ENCODE results near the gene HIGD1A.

The HIGD1A gene

DNA sequence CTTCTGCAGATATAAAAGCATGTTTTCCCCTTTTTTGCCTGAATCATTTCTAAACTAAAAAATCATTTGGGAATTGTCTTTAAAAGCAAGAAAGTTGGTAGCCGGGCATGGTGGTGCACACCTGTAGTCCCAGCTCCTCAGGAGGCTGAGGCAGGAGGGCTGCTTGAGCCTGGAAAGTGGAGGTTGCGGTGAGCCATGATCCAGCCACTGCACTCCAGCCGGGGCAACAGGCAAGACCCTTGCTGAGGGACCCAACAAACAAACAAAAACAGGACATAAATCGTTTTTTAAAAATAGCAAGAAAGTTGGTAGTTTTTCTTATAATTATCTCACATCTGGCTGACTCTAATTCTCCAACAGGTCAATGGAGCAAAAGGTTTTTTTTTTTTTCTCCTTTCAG lies 2.5 kb downstream of the HIGD1A start:
- DNase-seq: no peak
- no peak overlapping the region for H3K27ac ChIP-seq (ENCODE audit: insufficient read depth in 1 of 2, low read depth in 1 of 2, low read length in 2 of 2, poor library complexity in 1 of 2, severe bottlenecking in 2 of 2)
- peaks cover 0 to 3% (median 0%) of the 10 kb centered on the region in 5 experiments for H3K27me3 ChIP-seq (replicated peaks in 2 of 5; ENCODE audit: control insufficient read depth in 4 of 5, insufficient read depth in 5 of 5, low read length in 4 of 5)
- H3K9me3 ChIP-seq (ENCODE audit: control extremely low read depth in 1 of 5, control insufficient read depth in 4 of 5, insufficient read depth in 2 of 5, low read depth in 1 of 5, low read length in 4 of 5): no peaks in the 10 kb centered on the region
- H3K4me3 ChIP-seq (ENCODE audit: control insufficient read depth in 1 of 7, extremely low read depth in 1 of 7, insufficient read depth in 4 of 7, low read depth in 2 of 7, low read length in 6 of 7): no peak overlapping the region
- H3K36me3 ChIP-seq (ENCODE audit: control insufficient read depth in 4 of 4, insufficient read depth in 4 of 4, low read length in 3 of 4): no peaks in the 10 kb centered on the region
- peaks cover 6 to 32% (median 29%) of the 10 kb centered on the region in 4 experiments for H3K4me1 ChIP-seq (ENCODE audit: control extremely low read depth in 1 of 4, control insufficient read depth in 4 of 4, insufficient read depth in 4 of 4, low read length in 3 of 4)
- CTCF ChIA-PET: interaction anchor here (1.6 kb wide), 1 partner anchor 22 kb away, joined by 7 read pairs; no protein-coding TSS in a partner anchor
- POLR2A ChIA-PET: no interaction called here
- WGBS (ENCODE audit: insufficient coverage): 83% methylated on average over 1 of the region's 4 CpGs

DNA sequence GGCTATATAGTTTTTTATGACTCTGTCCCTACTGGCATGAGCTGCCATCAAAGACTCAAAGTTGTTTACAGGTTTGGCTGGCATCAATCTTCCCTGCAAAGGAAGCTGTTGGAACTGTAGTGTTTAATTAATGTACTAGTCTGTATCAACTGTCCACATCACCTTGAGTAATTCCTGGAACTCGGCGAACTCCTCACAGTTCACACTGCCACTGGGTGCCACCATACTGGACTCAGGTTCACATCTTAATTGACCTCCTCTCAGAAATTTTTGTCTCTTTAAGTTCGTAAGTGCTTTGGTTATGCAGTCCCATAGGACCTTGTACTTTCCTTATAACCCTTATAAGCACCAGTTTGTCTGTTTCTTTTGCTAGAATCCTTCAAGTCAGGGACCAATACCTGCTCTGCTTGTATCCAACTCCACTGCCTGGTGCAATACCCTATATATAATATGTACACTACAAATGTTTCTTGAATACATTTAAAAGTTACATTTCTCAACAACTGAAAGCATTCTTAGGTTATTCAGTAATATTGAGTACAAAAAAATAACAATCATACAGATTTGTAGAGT lies 3.2 kb downstream of the HIGD1A start:
- DNase-seq: no peak
- ChIA-PET POLR2A (no interaction called here), CTCF (interaction anchor here (0.9 to 1.6 kb wide), 2 partner anchors 19 to 22 kb away, joined by 3 to 7 read pairs; no protein-coding TSS in a partner anchor)
- 97% methylated on average over 3 of the region's 3 CpGs for WGBS (ENCODE audit: insufficient coverage)
- Histone ChIP-seq H3K27ac (ENCODE audit: insufficient read depth in 1 of 2, low read depth in 1 of 2, low read length in 2 of 2, poor library complexity in 1 of 2, severe bottlenecking in 2 of 2) (no peak overlapping the region), H3K9me3 (ENCODE audit: control extremely low read depth in 1 of 5, control insufficient read depth in 4 of 5, insufficient read depth in 2 of 5, low read depth in 1 of 5, low read length in 4 of 5) (peaks cover 0 to 3% (median 3%) of the 10 kb centered on the region in 5 experiments), H3K36me3 (ENCODE audit: control insufficient read depth in 4 of 4, insufficient read depth in 4 of 4, low read length in 3 of 4) (peaks cover 0 to 4% (median 0%) of the 10 kb centered on the region in 4 experiments), H3K4me3 (ENCODE audit: control insufficient read depth in 1 of 7, extremely low read depth in 1 of 7, insufficient read depth in 4 of 7, low read depth in 2 of 7, low read length in 6 of 7) (no peak overlapping the region), H3K4me1 (ENCODE audit: control extremely low read depth in 1 of 4, control insufficient read depth in 4 of 4, insufficient read depth in 4 of 4, low read length in 3 of 4) (peaks cover 6 to 32% (median 29%) of the 10 kb centered on the region in 4 experiments), H3K27me3 (replicated peaks in 2 of 5; ENCODE audit: control insufficient read depth in 4 of 5, insufficient read depth in 5 of 5, low read length in 4 of 5) (peaks cover 0 to 3% (median 0%) of the 10 kb centered on the region in 5 experiments)

DNA sequence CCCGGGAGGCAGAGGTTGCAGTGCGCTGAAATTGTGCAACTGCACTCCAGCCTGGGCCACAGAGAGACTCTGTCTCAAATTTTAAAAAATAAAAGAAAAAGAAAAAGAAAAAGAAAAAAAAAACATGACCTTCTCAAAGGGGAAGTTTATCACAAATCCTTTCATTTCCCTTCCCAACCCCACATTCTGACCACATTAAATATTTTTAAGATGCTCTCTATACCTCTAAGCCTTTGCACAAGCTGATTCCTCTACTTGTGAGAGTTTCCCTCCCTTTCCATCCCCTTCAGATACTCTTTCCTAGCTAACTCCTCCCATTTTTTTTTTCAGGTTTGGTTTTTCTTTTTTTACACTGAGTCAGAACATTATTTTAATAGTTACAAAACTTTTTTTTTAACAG lies 4.0 kb downstream of the HIGD1A start:
- Histone ChIP-seq H3K4me3 (ENCODE audit: control insufficient read depth in 1 of 7, extremely low read depth in 1 of 7, insufficient read depth in 4 of 7, low read depth in 2 of 7, low read length in 6 of 7) (no peak overlapping the region), H3K9me3 (ENCODE audit: control extremely low read depth in 1 of 5, control insufficient read depth in 4 of 5, insufficient read depth in 2 of 5, low read depth in 1 of 5, low read length in 4 of 5) (peaks cover 0 to 3% (median 3%) of the 10 kb centered on the region in 5 experiments), H3K27ac (ENCODE audit: insufficient read depth in 1 of 2, low read depth in 1 of 2, low read length in 2 of 2, poor library complexity in 1 of 2, severe bottlenecking in 2 of 2) (no peak overlapping the region), H3K36me3 (ENCODE audit: control insufficient read depth in 4 of 4, insufficient read depth in 4 of 4, low read length in 3 of 4) (peaks cover 0 to 4% (median 0%) of the 10 kb centered on the region in 4 experiments), H3K27me3 (replicated peaks in 2 of 5; ENCODE audit: control insufficient read depth in 4 of 5, insufficient read depth in 5 of 5, low read length in 4 of 5) (peaks cover 0 to 2% (median 0%) of the 10 kb centered on the region in 5 experiments), H3K4me1 (ENCODE audit: control extremely low read depth in 1 of 4, control insufficient read depth in 4 of 4, insufficient read depth in 4 of 4, low read length in 3 of 4) (peaks cover 6 to 32% (median 27%) of the 10 kb centered on the region in 4 experiments)
- DNase-seq: peak in 2 of 3 donors; percentile 51 to 62
- POLR2A ChIA-PET: no interaction called here
- WGBS (ENCODE audit: insufficient coverage): no CpG with 5 or more reads among the region's 2 CpGs
- CTCF ChIA-PET: interaction anchor here (0.9 kb wide), 1 partner anchor 19 kb away, joined by 3 read pairs; no protein-coding TSS in a partner anchor

DNA sequence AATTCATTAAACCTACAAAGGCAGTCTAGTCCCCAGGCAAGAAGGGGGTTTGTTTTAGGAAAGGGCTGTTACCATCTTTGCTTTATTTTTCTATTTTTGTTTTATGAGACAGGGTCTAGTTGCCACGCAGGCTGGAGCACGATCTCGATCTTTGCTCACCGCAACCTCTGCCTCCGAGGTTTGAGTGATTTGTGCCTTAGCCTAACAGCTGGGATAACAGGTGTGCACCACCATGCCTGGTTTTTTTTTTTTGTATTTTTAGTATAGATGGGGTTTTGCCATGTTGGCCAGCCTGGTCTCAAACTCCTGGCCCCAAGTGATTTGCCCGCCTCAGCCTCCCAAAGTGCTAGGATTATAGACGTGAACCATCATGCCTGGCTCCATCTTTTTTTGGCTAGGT lies 4.9 kb downstream of the HIGD1A start:
- CTCF ChIA-PET: no interaction called here
- H3K4me1 ChIP-seq (ENCODE audit: control extremely low read depth in 1 of 4, control insufficient read depth in 4 of 4, insufficient read depth in 4 of 4, low read length in 3 of 4): peaks cover 4 to 25% (median 20%) of the 10 kb centered on the region in 4 experiments
- peaks cover 0 to 3% (median 3%) of the 10 kb centered on the region in 5 experiments for H3K9me3 ChIP-seq (ENCODE audit: control extremely low read depth in 1 of 5, control insufficient read depth in 4 of 5, insufficient read depth in 2 of 5, low read depth in 1 of 5, low read length in 4 of 5)
- DNase-seq: no peak
- POLR2A ChIA-PET: no interaction called here
- H3K27me3 ChIP-seq (replicated peaks in 2 of 5; ENCODE audit: control insufficient read depth in 4 of 5, insufficient read depth in 5 of 5, low read length in 4 of 5): no peaks in the 10 kb centered on the region
- no peak overlapping the region for H3K27ac ChIP-seq (ENCODE audit: insufficient read depth in 1 of 2, low read depth in 1 of 2, low read length in 2 of 2, poor library complexity in 1 of 2, severe bottlenecking in 2 of 2)
- peaks cover 0 to 4% (median 0%) of the 10 kb centered on the region in 4 experiments for H3K36me3 ChIP-seq (ENCODE audit: control insufficient read depth in 4 of 4, insufficient read depth in 4 of 4, low read length in 3 of 4)
- WGBS (ENCODE audit: insufficient coverage): 86% methylated on average over 7 of the region's 7 CpGs
- no peak overlapping the region for H3K4me3 ChIP-seq (ENCODE audit: control insufficient read depth in 1 of 7, extremely low read depth in 1 of 7, insufficient read depth in 4 of 7, low read depth in 2 of 7, low read length in 6 of 7)

DNA sequence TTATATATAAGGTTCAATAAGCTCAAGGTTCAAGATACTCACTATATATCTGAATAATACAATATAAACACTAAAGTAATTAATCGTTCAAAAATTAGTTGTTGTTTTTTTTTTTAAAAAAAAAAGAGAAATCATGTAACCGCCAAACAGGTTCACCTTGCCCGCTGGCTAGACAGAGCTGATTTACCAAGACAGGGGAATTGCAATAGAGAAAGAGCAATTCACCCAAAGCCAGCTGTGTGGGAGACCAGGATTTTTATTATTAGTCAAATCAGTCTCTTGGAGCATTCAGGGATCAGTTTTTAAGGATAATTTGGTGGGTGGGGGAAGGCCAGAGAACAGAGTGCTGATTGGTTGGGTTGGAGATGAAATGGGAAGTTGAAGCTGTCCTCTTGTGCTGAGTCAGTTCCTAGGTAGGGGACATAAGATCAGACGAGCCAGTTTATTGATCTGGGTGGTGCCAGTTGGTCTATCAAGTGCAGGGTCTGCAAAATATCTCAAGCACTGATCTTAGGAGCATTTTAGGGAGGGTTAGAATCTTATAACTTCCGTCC lies 7.9 kb downstream of the HIGD1A start:
- no peak overlapping the region for H3K4me3 ChIP-seq (ENCODE audit: control insufficient read depth in 1 of 7, extremely low read depth in 1 of 7, insufficient read depth in 4 of 7, low read depth in 2 of 7, low read length in 6 of 7)
- ChIA-PET CTCF (interaction anchor here (0.7 to 1.6 kb wide), 5 partner anchors 13 to 51 kb away, joined by 3 to 4 read pairs (median 3); partner anchors contain the start of gene ACKR2), POLR2A (no interaction called here)
- WGBS (ENCODE audit: insufficient coverage): 82% methylated on average over 3 of the region's 5 CpGs
- peaks cover 2 to 9% (median 5%) of the 10 kb centered on the region in 4 experiments for H3K36me3 ChIP-seq (ENCODE audit: control insufficient read depth in 4 of 4, insufficient read depth in 4 of 4, low read length in 3 of 4)
- no peak overlapping the region for H3K27ac ChIP-seq (ENCODE audit: insufficient read depth in 1 of 2, low read depth in 1 of 2, low read length in 2 of 2, poor library complexity in 1 of 2, severe bottlenecking in 2 of 2)
- H3K9me3 ChIP-seq (ENCODE audit: control extremely low read depth in 1 of 5, control insufficient read depth in 4 of 5, insufficient read depth in 2 of 5, low read depth in 1 of 5, low read length in 4 of 5): peaks cover 0 to 3% (median 3%) of the 10 kb centered on the region in 5 experiments
- peaks cover 0 to 9% (median 7%) of the 10 kb centered on the region in 4 experiments for H3K4me1 ChIP-seq (ENCODE audit: control extremely low read depth in 1 of 4, control insufficient read depth in 4 of 4, insufficient read depth in 4 of 4, low read length in 3 of 4)
- no peaks in the 10 kb centered on the region for H3K27me3 ChIP-seq (replicated peaks in 2 of 5; ENCODE audit: control insufficient read depth in 4 of 5, insufficient read depth in 5 of 5, low read length in 4 of 5)
- no peak for DNase-seq

DNA sequence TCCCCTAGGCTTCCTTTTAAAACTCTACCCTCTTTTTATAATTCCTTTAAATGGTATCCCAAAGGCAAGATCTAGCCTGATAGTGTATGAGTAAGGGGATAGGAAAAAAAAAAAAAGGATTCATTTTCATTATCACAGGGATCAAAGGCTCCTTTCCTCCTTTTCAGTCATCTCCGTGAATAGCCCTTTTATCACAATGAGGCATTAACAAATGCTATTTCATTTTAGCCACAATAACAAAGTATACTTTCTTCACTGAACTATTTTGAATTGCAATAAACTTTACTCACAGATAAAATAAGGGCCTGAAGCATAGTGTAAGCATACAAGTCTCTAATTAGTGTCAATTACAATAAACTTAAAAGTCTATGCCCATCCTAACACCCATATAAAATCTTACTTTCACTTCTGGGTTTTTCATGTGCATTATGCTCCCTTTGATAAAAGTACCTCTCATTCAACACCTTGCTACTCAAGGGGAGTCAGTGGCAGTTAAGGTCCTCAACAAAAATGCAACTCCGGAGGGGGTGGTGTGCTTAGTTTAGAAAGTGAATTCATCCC lies 8.6 kb downstream of the HIGD1A start:
- Histone ChIP-seq H3K27me3 (replicated peaks in 2 of 5; ENCODE audit: control insufficient read depth in 4 of 5, insufficient read depth in 5 of 5, low read length in 4 of 5) (no peaks in the 10 kb centered on the region), H3K4me1 (ENCODE audit: control extremely low read depth in 1 of 4, control insufficient read depth in 4 of 4, insufficient read depth in 4 of 4, low read length in 3 of 4) (peaks cover 0 to 7% (median 6%) of the 10 kb centered on the region in 4 experiments), H3K9me3 (ENCODE audit: control extremely low read depth in 1 of 5, control insufficient read depth in 4 of 5, insufficient read depth in 2 of 5, low read depth in 1 of 5, low read length in 4 of 5) (peaks cover 0 to 3% (median 3%) of the 10 kb centered on the region in 5 experiments), H3K27ac (ENCODE audit: insufficient read depth in 1 of 2, low read depth in 1 of 2, low read length in 2 of 2, poor library complexity in 1 of 2, severe bottlenecking in 2 of 2) (no peak overlapping the region), H3K36me3 (ENCODE audit: control insufficient read depth in 4 of 4, insufficient read depth in 4 of 4, low read length in 3 of 4) (peaks cover 2 to 12% (median 5%) of the 10 kb centered on the region in 4 experiments), H3K4me3 (ENCODE audit: control insufficient read depth in 1 of 7, extremely low read depth in 1 of 7, insufficient read depth in 4 of 7, low read depth in 2 of 7, low read length in 6 of 7) (no peak overlapping the region)
- 86% methylated on average over 1 of the region's 2 CpGs for WGBS (ENCODE audit: insufficient coverage)
- ChIA-PET CTCF (interaction anchor here (0.7 to 2.6 kb wide), 6 partner anchors 14 to 50 kb away, joined by 3 to 10 read pairs (median 4); partner anchors contain the start of gene ACKR2), POLR2A (no interaction called here)
- DNase-seq: no peak

All from common myeloid progenitor, CD34-positive (primary cell).